HCT116 (cell line): ENCODE measurements around the gene NEK9. TPM values are rescaled to one million over a fixed set of nuclear protein-coding genes. Genes with fewer than 3 reads are reported as not detected.

ENCODE experiments used
- ATAC-seq: fragments of 200-7000 bp; cut with Tn5 transposase; 2 replicates; pipeline ENCODE4 v1.9.1; 2020; ENCODE audit warnings: mild to moderate bottlenecking, moderate library complexity
- BruUV-seq: library from RNA; stranded (reverse); fragments of 400-500 nt; replicated peaks from 2 replicates; lab custom pipeline; 2021; lab: Mats Ljungman, UMichigan
- CTCF ChIA-PET: fragments of 300-600 bp; sonication (Branson Sonifier 250); formaldehyde crosslinking; loops from one replicate; lab custom pipeline; 2021; ENCODE audit warnings: antibody characterized with exemption; lab: Charles Lee
- POLR2A ChIA-PET: fragments of 300-600, 350-600 bp; sonication (Branson Sonifier 250); formaldehyde crosslinking; loops from one replicate; lab custom pipeline; 2021; ENCODE audit warnings: antibody characterized with exemption; lab: Charles Lee
- RAD21 ChIA-PET, 2 experiments: fragments of 300-600 bp; sonication (Branson Sonifier 250); formaldehyde crosslinking; loops; one replicate each; lab custom pipeline; 2023; ENCODE audit warnings: low total read pairs in 2 of 2; ENCODE audit not compliant: uncharacterized antibody in 2 of 2, unreplicated experiment in 2 of 2, low non-redundant PET in 1 of 2; lab: Charles Lee
- DNase-seq: peaks from one replicate; pipeline ENCODE4 v3.0.0-alpha.2; 2010; ENCODE audit warnings: low read depth, low spot score
- H2AFZ ChIP-seq: fragments of 200-600 bp; shearing (Covaris generic), sonication (generic); 2 replicates; pipeline ENCODE4 v1.6.1; 2017; ENCODE audit warnings: low read depth, mixed run types, mixed read lengths, antibody characterized with exemption, low read length; ENCODE audit not compliant: poor library complexity, severe bottlenecking
- H3K27ac ChIP-seq: 2 replicates; pipeline ENCODE4 v1.5.1; 2012; ENCODE audit warnings: low read depth, low read length
- H3K27me3 ChIP-seq: fragments of 200-600 bp; sonication (generic); 2 replicates; pipeline ENCODE4 v1.6.1; 2016; ENCODE audit warnings: mixed run types, low read length, mixed read lengths; ENCODE audit not compliant: insufficient read depth
- H3K36me3 ChIP-seq, 2 experiments: fragments of 200-500 bp in 1 of 2; fragments of 200-600 bp in 1 of 2; sonication (Bioruptor generic) in 1 of 2; sonication (generic) in 1 of 2; 2 replicates each; pipeline versions ENCODE4 v1.5.1 to v1.6.1; 2014 to 2016; ENCODE audit warnings: low read length in 2 of 2, inconsistent platforms in 1 of 2, mixed read lengths in 1 of 2, mixed run types in 1 of 2; ENCODE audit not compliant: insufficient read depth in 2 of 2, control insufficient read depth in 1 of 2
- H3K4me1 ChIP-seq, 2 experiments: fragments of 200-600 bp in 1 of 2; sonication (generic) in 1 of 2; 2 replicates each; pipeline versions ENCODE4 v1.5.1 to v1.6.1; 2012 to 2017; ENCODE audit warnings: low read length in 2 of 2, inconsistent platforms in 1 of 2, mild to moderate bottlenecking in 1 of 2, mixed read lengths in 1 of 2, mixed run types in 1 of 2, moderate library complexity in 1 of 2; ENCODE audit not compliant: insufficient read depth in 2 of 2, control insufficient read depth in 1 of 2
- H3K4me2 ChIP-seq: fragments of 200-600 bp; sonication (generic); 2 replicates; pipeline ENCODE4 v1.6.1; 2017; ENCODE audit warnings: mixed run types, low read length, mixed read lengths
- H3K4me3 ChIP-seq, 2 experiments: fragments of 200-600 bp in 1 of 2; sonication (generic) in 1 of 2; replicated peaks in 1 of 2; 2 replicates each; pipeline ENCODE4 v1.5.1; 2011 to 2016; ENCODE audit warnings: low read length in 2 of 2, control low read depth in 1 of 2, low read depth in 1 of 2, mild to moderate bottlenecking in 1 of 2, mixed read lengths in 1 of 2, mixed run types in 1 of 2
- H3K79me2 ChIP-seq: fragments of 200-600 bp; sonication (generic); 2 replicates; pipeline ENCODE4 v1.6.1; 2017; ENCODE audit warnings: mild to moderate bottlenecking, mixed run types, low read length, moderate library complexity, mixed read lengths; ENCODE audit not compliant: insufficient read depth
- H3K9ac ChIP-seq: fragments of 200-600 bp; sonication (generic); 2 replicates; pipeline ENCODE4 v1.6.1; 2016; ENCODE audit warnings: low read length, mixed read lengths
- H3K9me2 ChIP-seq: fragments of 200-600 bp; sonication (generic), shearing (Covaris generic); 2 replicates; pipeline ENCODE4 v1.6.1; 2017; ENCODE audit warnings: mixed run types, mild to moderate bottlenecking, moderate library complexity; ENCODE audit not compliant: insufficient read depth
- H3K9me3 ChIP-seq, 2 experiments: fragments of 200-500 bp in 1 of 2; fragments of 200-600 bp in 1 of 2; sonication (Bioruptor generic) in 1 of 2; sonication (generic) in 1 of 2; 2 replicates each; pipeline ENCODE4 v1.6.1; 2014 to 2017; ENCODE audit warnings: low read length in 2 of 2, mixed read lengths in 2 of 2, inconsistent platforms in 1 of 2, low read depth in 1 of 2, mild to moderate bottlenecking in 1 of 2, mixed run types in 1 of 2, moderate library complexity in 1 of 2; ENCODE audit not compliant: control insufficient read depth in 1 of 2, insufficient read depth in 1 of 2
- H4K20me1 ChIP-seq: fragments of 200-600 bp; sonication (generic), shearing (Covaris generic); 2 replicates; pipeline ENCODE4 v1.6.1; 2017; ENCODE audit warnings: mixed run types, mild to moderate bottlenecking, moderate library complexity; ENCODE audit not compliant: insufficient read depth
- ATF3 ChIP-seq: IDR thresholded peaks from 2 replicates; pipeline ENCODE4 v1.6.1; 2012
- CBX3 ChIP-seq: IDR thresholded peaks from 2 replicates; pipeline ENCODE4 v1.6.1; 2012; ENCODE audit warnings: low read depth
- CEBPB ChIP-seq: IDR thresholded peaks from 2 replicates; pipeline ENCODE4 v1.6.1; 2012; ENCODE audit warnings: low read depth
- CTCF ChIP-seq, 3 experiments: fragments of 200-600 bp in 1 of 3; sonication (generic) in 1 of 3; IDR thresholded peaks in 2 of 3; conservative IDR thresholded peaks in 1 of 3; 2 replicates each; pipeline ENCODE4 v1.5.1; 2012 to 2017; ENCODE audit warnings: low read depth in 2 of 3, low read length in 2 of 3, antibody characterized with exemption in 1 of 3, borderline replicate concordance in 1 of 3, control low read depth in 1 of 3, mild to moderate bottlenecking in 1 of 3, mixed read lengths in 1 of 3, mixed run types in 1 of 3, moderate library complexity in 1 of 3; ENCODE audit not compliant: insufficient read depth in 1 of 3
- EGR1 ChIP-seq: IDR thresholded peaks from 2 replicates; pipeline ENCODE4 v1.6.1; 2012; ENCODE audit warnings: low read depth
- ELF1 ChIP-seq: IDR thresholded peaks from 2 replicates; pipeline ENCODE4 v1.6.1; 2012; ENCODE audit warnings: low read depth, borderline replicate concordance
- EZH2 ChIP-seq: fragments of 200-600 bp; sonication (generic); IDR thresholded peaks from 2 replicates; pipeline ENCODE4 v1.6.1; 2017; ENCODE audit warnings: antibody characterized with exemption, mixed run types
- FOSL1 ChIP-seq: IDR thresholded peaks from 2 replicates; pipeline ENCODE4 v1.6.1; 2012; ENCODE audit warnings: low read depth
- MAX ChIP-seq: IDR thresholded peaks from 2 replicates; pipeline ENCODE4 v1.6.1; 2012
- POLR2AphosphoS5 ChIP-seq: IDR thresholded peaks from 2 replicates; pipeline ENCODE4 v1.6.1; 2011; ENCODE audit warnings: mild to moderate bottlenecking, low read depth, low read length, moderate library complexity
- RAD21 ChIP-seq: IDR thresholded peaks from 2 replicates; pipeline ENCODE4 v1.6.1; 2012; ENCODE audit warnings: low read depth, mild to moderate bottlenecking
- REST ChIP-seq: IDR thresholded peaks from 2 replicates; pipeline ENCODE4 v1.6.1; 2012; ENCODE audit warnings: low read depth
- SIN3A ChIP-seq: IDR thresholded peaks from 2 replicates; pipeline ENCODE4 v1.6.1; 2012; ENCODE audit warnings: low read depth
- SP1 ChIP-seq: IDR thresholded peaks from 2 replicates; pipeline ENCODE4 v1.6.1; 2012; ENCODE audit warnings: low read depth
- TCF7L2 ChIP-seq: IDR thresholded peaks from 2 replicates; pipeline ENCODE4 v1.7.0; 2011; ENCODE audit warnings: borderline replicate concordance, inconsistent platforms; ENCODE audit not compliant: insufficient read depth, insufficient read length; ENCODE audit errors: extremely low read depth
- YY1 ChIP-seq: IDR thresholded peaks from 2 replicates; pipeline ENCODE4 v1.6.1; 2011; ENCODE audit warnings: low read length, low read depth, moderate library complexity, mild to moderate bottlenecking; ENCODE audit not compliant: insufficient replicate concordance; ENCODE audit errors: extremely low read depth
- ZFX ChIP-seq: fragments of 450-650 bp; IDR thresholded peaks from 2 replicates; pipeline ENCODE4 v1.6.1; 2017
- intact Hi-C: fragments of 100-400 bp; cut with micrococcal nuclease; formaldehyde crosslinking; loops from 2 replicates; pipeline ENCODE4 v1.10.0; 2022
- total RNA-seq: library from RNA; stranded (reverse); gene quantifications from one replicate; pipeline ENCODE4 v1.2.1, GENCODE V29; 2021; ENCODE audit not compliant: unreplicated experiment

NEK9 gene
- total RNA-seq, 1 experiment from 2014 or later, result 64.4 TPM

GRCh38 chr14:75107186-75107585 is 19.7 kb downstream of the NEK9 start:
- no TSS peak for BruUV-seq
- no peaks in the 10 kb centered on the region for H3K79me2 ChIP-seq
- POLR2A ChIA-PET, result no interaction called here

More at GRCh38 chr14:75107186-75107585, 19.7 kb downstream of the NEK9 start:
- TF ChIP-seq SIN3A (no peak), YY1 (no peak), FOSL1 (no peak), CEBPB (no peak), MAX (no peak), TCF7L2 (no peak), EZH2 (no peak), ELF1 (no peak), RAD21 (no peak), CTCF (IDR thresholded peaks at IDR 0.05 in 2 of 3, conservative IDR thresholded peaks at IDR 0.05 in 1 of 3; ENCODE audit: borderline replicate concordance in 1 of 3, insufficient read depth in 1 of 3, low read depth in 2 of 3, low read length in 2 of 3) (no peak), SP1 (no peak), REST (no peak), CBX3 (no peak), EGR1 (no peak), ZFX (no peak), ATF3 (no peak), POLR2AphosphoS5 (no peak)
- CTCF ChIA-PET, result interaction anchor here (1.0 kb wide), 1 partner anchor 19 kb away, joined by 4 read pairs; no protein-coding TSS in a partner anchor
- H3K4me2 ChIP-seq, result no peak overlapping the region
- RAD21 ChIA-PET, result no interaction called here
- ATAC-seq, result no peak
- no peaks in the 10 kb centered on the region for H3K9me2 ChIP-seq
- H3K27ac ChIP-seq, result no peak overlapping the region
- H3K27me3 ChIP-seq, result no peaks in the 10 kb centered on the region
- H4K20me1 ChIP-seq, result no peaks in the 10 kb centered on the region
- no peak overlapping the region for H3K4me3 ChIP-seq
- H3K36me3 ChIP-seq, result peaks cover 30 to 46% of the 10 kb centered on the region in 2 experiments
- H3K4me1 ChIP-seq, result no peaks in the 10 kb centered on the region
- DNase-seq, result no peak
- no peaks in the 10 kb centered on the region for H3K9me3 ChIP-seq
- intact Hi-C loops, result no loop called here
- no peak overlapping the region for H3K9ac ChIP-seq
- H2AFZ ChIP-seq, result no peak overlapping the region
